ENCODE results near the gene CDX1. TPM values are rescaled to one million over a fixed set of nuclear protein-coding genes. Genes with fewer than 3 reads are reported as not detected.
"Not testable (repeated sequence)": the region's sequence is repeated elsewhere in the genome, so short reads cannot be mapped to it uniquely, and the experiment has no call there.

The CDX1 gene
- total and polyA plus RNA-seq, 12 donors: 0.11 to 0.32 (median 0.23) TPM; not detected in 7

GRCh38 chr5:150229571-150229970, 63.0 kb downstream of the CDX1 start:
- H3K27me3 ChIP-seq: no peaks in the 10 kb centered on the region
- DNase-seq: no peak
- WGBS, 4 donors: 63 to 97% (median 72%) methylated on average over 3 of the region's 3 CpGs
- H3K27ac ChIP-seq: no peak overlapping the region
- TF ChIP-seq POLR2A (IDR thresholded peaks at IDR 0.05) (no peak), CTCF (IDR thresholded peaks at IDR 0.05) (no peak)
- H3K9me3 ChIP-seq (replicated peaks in 1 of 3): no peaks in the 10 kb centered on the region
- no peaks in the 10 kb centered on the region for H3K4me1 ChIP-seq (replicated peaks in 1 of 2)
- no peaks in the 10 kb centered on the region for H3K36me3 ChIP-seq (replicated peaks in 1 of 2)
- H3K4me3 ChIP-seq: no peak overlapping the region
- intact Hi-C loops (cut with DNase I): no loop called here

DNA sequence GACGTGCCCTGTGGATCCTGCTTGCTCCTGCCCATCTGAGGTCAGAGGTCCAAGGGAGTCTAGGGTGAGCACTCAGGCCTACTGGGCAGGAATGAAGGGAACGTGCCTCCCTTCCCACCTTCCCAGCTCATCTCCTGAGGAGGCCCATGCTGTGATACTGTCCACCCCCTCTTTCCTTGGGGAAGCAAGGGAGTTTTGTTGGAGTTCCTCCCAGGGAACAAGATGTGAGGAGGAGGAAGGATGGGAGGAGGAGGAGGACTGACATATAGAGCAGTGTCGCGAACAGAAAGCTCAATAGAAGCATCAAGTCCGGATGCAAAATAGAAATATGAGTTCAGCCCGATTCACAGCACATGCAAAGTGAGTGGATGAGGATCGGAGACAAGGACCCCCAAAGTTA, 64.3 kb downstream of the CDX1 start:
- intact Hi-C loops (cut with DNase I): no loop called here
- 88 to 92% (median 89%) methylated on average over 7 of the region's 7 CpGs for WGBS, 4 donors

DNA sequence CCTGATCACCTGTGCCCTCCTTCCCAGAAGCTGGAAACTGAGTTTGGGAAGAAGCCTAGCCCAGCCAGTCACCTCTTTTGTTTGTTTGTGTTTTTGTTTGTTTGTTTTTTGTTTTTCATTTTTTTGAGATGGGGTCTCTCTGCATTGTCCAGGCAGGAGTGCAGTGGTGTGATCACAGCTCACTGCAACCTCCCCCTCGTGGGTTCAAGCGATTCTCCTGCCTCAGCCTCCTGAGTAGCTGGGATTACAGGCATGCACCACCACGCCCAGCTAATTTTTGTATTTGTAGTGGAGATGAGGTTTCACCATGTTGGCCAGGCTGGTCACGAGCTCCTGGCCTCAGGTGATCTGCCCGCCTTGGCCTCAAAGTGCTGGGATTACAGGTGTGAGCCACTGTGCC, 67.1 kb downstream of the CDX1 start:
- intact Hi-C loops (cut with DNase I); H3K27ac ChIP-seq; H3K9me3 ChIP-seq (replicated peaks in 1 of 3); H3K27me3 ChIP-seq; DNase-seq; H3K4me3 ChIP-seq; H3K36me3 ChIP-seq (replicated peaks in 1 of 2); H3K4me1 ChIP-seq (replicated peaks in 1 of 2): not testable (repeated sequence)
- WGBS, 4 donors: 90 to 99% (median 93%) methylated on average over 5 of the region's 5 CpGs

More for the DNA sequence above, 64.3 kb downstream of the CDX1 start:
- TF ChIP-seq POLR2A (IDR thresholded peaks at IDR 0.05) (no peak), CTCF (IDR thresholded peaks at IDR 0.05) (no peak)
- H3K4me1 ChIP-seq (replicated peaks in 1 of 2): no peaks in the 10 kb centered on the region
- no peaks in the 10 kb centered on the region for H3K27me3 ChIP-seq
- H3K4me3 ChIP-seq: no peak overlapping the region
- H3K27ac ChIP-seq: no peak overlapping the region
- H3K9me3 ChIP-seq (replicated peaks in 1 of 3): no peaks in the 10 kb centered on the region
- no peaks in the 10 kb centered on the region for H3K36me3 ChIP-seq (replicated peaks in 1 of 2)
- no peak for DNase-seq

Other genes with a start within 250 kb of the CDX1 start
- 1 to 10 TPM in 2 of 9 donors, under 1 TPM in 7; 0.14 to 1.6 (median 0.80) TPM for gene PDE6A, start 222.0 kb upstream of the CDX1 start, total RNA-seq
- gene PDE6A, start 222.0 kb upstream of the CDX1 start, polyA plus RNA-seq: 1 to 10 TPM in 1 of 3 donors, under 1 TPM in 2; 0.81 to 1.5 (median 0.97) TPM
- 100 to 1,000 TPM in 2 of 9 donors, 10 to 100 TPM in 7; 28.3 to 228 (median 50.9) TPM for gene SLC26A2, start 206.0 kb upstream of the CDX1 start, total RNA-seq
- 100 to 1,000 TPM in 1 of 3 donors, 10 to 100 TPM in 1, 1 to 10 TPM in 1; 7.2 to 124 (median 13.4) TPM for gene SLC26A2, start 206.0 kb upstream of the CDX1 start, polyA plus RNA-seq
- 1 to 10 TPM; 5.4 to 9.9 (median 7.9) TPM for gene TIGD6, start 166.1 kb upstream of the CDX1 start, total RNA-seq
- gene TIGD6, start 166.1 kb upstream of the CDX1 start, polyA plus RNA-seq: 10 to 100 TPM in 1 of 3 donors, 1 to 10 TPM in 2; 7.4 to 10.5 (median 8.5) TPM
- 10 to 100 TPM; 29.6 to 53.1 (median 33.2) TPM for gene HMGXB3, start 166.0 kb upstream of the CDX1 start, total RNA-seq
- gene HMGXB3, start 166.0 kb upstream of the CDX1 start, polyA plus RNA-seq: 10 to 100 TPM; 22.8 to 56.5 (median 48.9) TPM
- gene CSF1R, start 80.2 kb upstream of the CDX1 start, total RNA-seq: 100 to 1,000 TPM in 2 of 9 donors, 10 to 100 TPM in 6, 1 to 10 TPM in 1; 4.6 to 165 (median 92.4) TPM
- 10 to 100 TPM; 17.9 to 20.0 (median 19.0) TPM for gene CSF1R, start 80.2 kb upstream of the CDX1 start, polyA plus RNA-seq
- gene PDGFRB, start 10.9 kb upstream of the CDX1 start, total RNA-seq: 100 to 1,000 TPM in 1 of 9 donors, 10 to 100 TPM in 8; 34.3 to 188 (median 77.6) TPM
- 10 to 100 TPM; 21.3 to 55.7 (median 37.2) TPM for gene PDGFRB, start 10.9 kb upstream of the CDX1 start, polyA plus RNA-seq
- not detected for gene SLC6A7, start 23.3 kb downstream of the CDX1 start, total RNA-seq
- gene SLC6A7, start 23.3 kb downstream of the CDX1 start, polyA plus RNA-seq: not detected
- gene CAMK2A, start 123.0 kb downstream of the CDX1 start, total RNA-seq: 1 to 10 TPM in 1 of 9 donors, under 1 TPM in 5, not detected in 3; 0.23 to 1.3 (median 0.54) TPM
- gene CAMK2A, start 123.0 kb downstream of the CDX1 start, polyA plus RNA-seq: under 1 TPM; 0.51 to 0.79 (median 0.64) TPM
- under 1 TPM in 8 of 9 donors, not detected in 1; 0.12 to 0.96 (median 0.52) TPM for gene ARSI, start 136.1 kb downstream of the CDX1 start, total RNA-seq
- under 1 TPM in 2 of 3 donors, not detected in 1; 0.13 to 0.27 TPM for gene ARSI, start 136.1 kb downstream of the CDX1 start, polyA plus RNA-seq
- 10 to 100 TPM; 12.6 to 25.8 (median 20.7) TPM for gene TCOF1, start 190.9 kb downstream of the CDX1 start, total RNA-seq
- gene TCOF1, start 190.9 kb downstream of the CDX1 start, polyA plus RNA-seq: 10 to 100 TPM; 16.6 to 30.3 (median 22.1) TPM
- gene CD74, start 246.1 kb downstream of the CDX1 start, total RNA-seq: 1,000 to 10,000 TPM in 6 of 9 donors, 100 to 1,000 TPM in 2, 10 to 100 TPM in 1; 71.4 to 3,185 (median 2,215) TPM
- gene CD74, start 246.1 kb downstream of the CDX1 start, polyA plus RNA-seq: 100 to 1,000 TPM; 719 to 852 (median 838) TPM

Measured in adrenal gland (tissue), 12 donors.